ENCODE results near the gene ZNF335. TPM values are rescaled to one million over a fixed set of nuclear protein-coding genes. Genes with fewer than 3 reads are reported as not detected.

Gene ZNF335
- total and polyA plus RNA-seq, 12 donors = 4.9 to 13.1 (median 7.3) TPM

GRCh38 chr20:45985573-45985972, 13.6 kb upstream of the ZNF335 start:
- DNase-seq (no peak), ATAC-seq (no peak)
- peaks cover 0 to 60% (median 39%) of the 10 kb centered on the region in 7 donors for H3K27me3 ChIP-seq
- intact Hi-C loops (cut with DNase I) = loop anchor here in 1 of 10 donors (2.0 kb wide), 1 partner anchor 363 kb away; no protein-coding TSS in a partner anchor
- 52 to 54% methylated on average over 7 of the region's 7 CpGs for WGBS, 2 donors
- no peaks in the 10 kb centered on the region for H3K4me1 ChIP-seq
- no peak overlapping the region for H3K27ac ChIP-seq
- H3K36me3 ChIP-seq = no peaks in the 10 kb centered on the region
- H3K9me3 ChIP-seq = no peaks in the 10 kb centered on the region
- TF ChIP-seq CTCF (IDR thresholded peaks at IDR 0.05) = no peak
- H3K4me3 ChIP-seq = no peak overlapping the region

- no peaks in the 10 kb centered on the region for H3K36me3 ChIP-seq
- WGBS, 2 donors = 51 to 61% methylated on average over 7 of the region's 7 CpGs
- no peak overlapping the region for H3K27ac ChIP-seq
- DNase-seq (no peak), ATAC-seq (no peak)
- no peaks in the 10 kb centered on the region for H3K4me1 ChIP-seq
- H3K4me3 ChIP-seq = no peak overlapping the region
- peaks cover 0 to 42% (median 22%) of the 10 kb centered on the region in 7 donors for H3K27me3 ChIP-seq
- no peak for TF ChIP-seq CTCF (IDR thresholded peaks at IDR 0.05)
- intact Hi-C loops (cut with DNase I) = no loop called here
- no peaks in the 10 kb centered on the region for H3K9me3 ChIP-seq
These were observed 11.3 kb upstream of the ZNF335 start for GRCh38 chr20:45983279-45983743.

- no peaks in the 10 kb centered on the region for H3K4me1 ChIP-seq
- DNase-seq (no peak), ATAC-seq (no peak)
- no peaks in the 10 kb centered on the region for H3K36me3 ChIP-seq
- TF ChIP-seq CTCF (IDR thresholded peaks at IDR 0.05) = no peak
- H3K9me3 ChIP-seq = no peaks in the 10 kb centered on the region
- peaks cover 0 to 36% (median 7%) of the 10 kb centered on the region in 7 donors for H3K27me3 ChIP-seq
- 88 to 91% methylated on average over 6 of the region's 6 CpGs for WGBS, 2 donors
- H3K4me3 ChIP-seq = no peak overlapping the region
- no peak overlapping the region for H3K27ac ChIP-seq
- intact Hi-C loops (cut with DNase I) = no loop called here
These were observed 9.3 kb upstream of the ZNF335 start for GRCh38 chr20:45981261-45981660.

- no peak overlapping the region for H3K27ac ChIP-seq
- ATAC-seq (no peak), DNase-seq (no peak)
- no peak overlapping the region for H3K4me3 ChIP-seq
- WGBS, 2 donors = 72 to 78% methylated on average over 6 of the region's 6 CpGs
- intact Hi-C loops (cut with DNase I) = loop anchor here in 2 of 10 donors (5.0 to 10.0 kb wide), 3 partner anchors 109 to 141 kb away; partner anchors contain the start of genes NCOA5 (in 1 of the 2) and SNX21 (in 1 of the 2)
- no peak for TF ChIP-seq CTCF (IDR thresholded peaks at IDR 0.05)
- no peaks in the 10 kb centered on the region for H3K36me3 ChIP-seq
- peaks cover 0 to 19% (median 0%) of the 10 kb centered on the region in 7 donors for H3K27me3 ChIP-seq
- H3K9me3 ChIP-seq = no peaks in the 10 kb centered on the region
- peaks cover 0 to 11% (median 5%) of the 10 kb centered on the region in 9 donors for H3K4me1 ChIP-seq
These were observed 4.1 kb upstream of the ZNF335 start for GRCh38 chr20:45976086-45976485.

Measured in heart right ventricle (tissue), 16 donors.